Neutrophil (primary cell): ENCODE results near the gene BLVRA.
A peak's percentile ranks its signal among the peaks of the same experiment; 100 is the strongest.
"Not testable (repeated sequence)": the region's sequence is repeated elsewhere in the genome, so short reads cannot be mapped to it uniquely, and the experiment has no call there.

Source experiments
- H3K27ac ChIP-seq: fragments of 200-600 bp; sonication (generic); 2 replicates; pipeline ENCODE4 v1.5.1; 2016; ENCODE audit warnings: mild to moderate bottlenecking, moderate library complexity
- H3K27me3 ChIP-seq: fragments of 200-600 bp; sonication (generic); 2 replicates; pipeline ENCODE4 v1.6.0; 2016; ENCODE audit warnings: mild to moderate bottlenecking
- H3K36me3 ChIP-seq: fragments of 200-600 bp; sonication (generic); 2 replicates; pipeline ENCODE4 v1.5.1; 2017
- H3K4me1 ChIP-seq, 2 experiments: fragments of 200-600 bp in 1 of 2; sonication (generic) in 1 of 2; 1 replicate in 1 of 2; 2 replicates in 1 of 2; pipeline versions ENCODE4 v1.5.1 to v1.6.1; 2013 to 2016; ENCODE audit warnings: low read depth in 1 of 2, low read length in 1 of 2, mild to moderate bottlenecking in 1 of 2, moderate library complexity in 1 of 2; ENCODE audit not compliant: control insufficient read depth in 1 of 2, insufficient read depth in 1 of 2
- H3K4me3 ChIP-seq, 2 experiments: fragments of 200-600 bp in 1 of 2; sonication (generic) in 1 of 2; 1 replicate in 1 of 2; 2 replicates in 1 of 2; pipeline ENCODE4 v1.5.1; 2013 to 2016; ENCODE audit warnings: low read depth in 1 of 2, low read length in 1 of 2, mild to moderate bottlenecking in 1 of 2, moderate library complexity in 1 of 2
- H3K9me3 ChIP-seq: fragments of 200-600 bp; sonication (generic); 2 replicates; pipeline ENCODE4 v1.5.1; 2016
- CTCF ChIP-seq: fragments of 200-600 bp; sonication (generic); IDR thresholded peaks from 2 replicates; pipeline ENCODE4 v1.5.1; 2016; ENCODE audit warnings: antibody characterized with exemption

Gene BLVRA

GRCh38 chr7:43729924-43730248 lies 28.6 kb upstream of the BLVRA start:
- no peak for TF ChIP-seq CTCF
- H3K4me3 ChIP-seq, result peak overlapping the region; percentile 78 to 92
- H3K27me3 ChIP-seq, result no peaks in the 10 kb centered on the region
- peak overlapping the region; percentile 65 for H3K27ac ChIP-seq
- peaks cover 12 to 15% of the 10 kb centered on the region in 2 experiments for H3K4me1 ChIP-seq
- H3K36me3 ChIP-seq, result no peaks in the 10 kb centered on the region
- H3K9me3 ChIP-seq, result no peaks in the 10 kb centered on the region

GRCh38 chr7:43731494-43731893 lies 27.0 kb upstream of the BLVRA start:
- not testable (repeated sequence) for H3K27ac ChIP-seq, H3K36me3 ChIP-seq, H3K9me3 ChIP-seq, H3K27me3 ChIP-seq, H3K4me3 ChIP-seq
- peaks cover 18 to 22% of the 10 kb centered on the region in 2 experiments for H3K4me1 ChIP-seq

GRCh38 chr7:43734575-43735332 lies 23.7 kb upstream of the BLVRA start:
- H3K27ac ChIP-seq, H3K36me3 ChIP-seq: not testable (repeated sequence)

GRCh38 chr7:43735403-43735801 lies 23.1 kb upstream of the BLVRA start:
- Histone ChIP-seq H3K36me3 (no peaks in the 10 kb centered on the region), H3K27ac (no peak overlapping the region), H3K4me3 (no peak overlapping the region), H3K4me1 (peaks cover 7 to 9% of the 10 kb centered on the region in 2 experiments), H3K27me3 (no peaks in the 10 kb centered on the region), H3K9me3 (no peaks in the 10 kb centered on the region)
- no peak for TF ChIP-seq CTCF

More at GRCh38 chr7:43734575-43735332, 23.7 kb upstream of the BLVRA start:
- not testable (repeated sequence) for H3K4me3 ChIP-seq, H3K27me3 ChIP-seq, H3K9me3 ChIP-seq
- peaks cover 11 to 12% of the 10 kb centered on the region in 2 experiments for H3K4me1 ChIP-seq

GRCh38 chr7:43735802-43736603 lies 22.5 kb upstream of the BLVRA start:
- no peak overlapping the region for H3K27ac ChIP-seq
- H3K4me1 ChIP-seq, result peaks cover 7 to 9% of the 10 kb centered on the region in 2 experiments
- no peak for TF ChIP-seq CTCF
- no peaks in the 10 kb centered on the region for H3K9me3 ChIP-seq
- H3K4me3 ChIP-seq, result no peak overlapping the region
- H3K36me3 ChIP-seq, result no peaks in the 10 kb centered on the region
- no peaks in the 10 kb centered on the region for H3K27me3 ChIP-seq

GRCh38 chr7:43737467-43738127 lies 20.9 kb upstream of the BLVRA start:
- H3K4me1 ChIP-seq, result peaks cover 7 to 9% of the 10 kb centered on the region in 2 experiments
- no peaks in the 10 kb centered on the region for H3K36me3 ChIP-seq
- TF ChIP-seq CTCF, result no peak
- no peak overlapping the region for H3K27ac ChIP-seq
- H3K4me3 ChIP-seq, result no peak overlapping the region
- H3K9me3 ChIP-seq, result no peaks in the 10 kb centered on the region
- no peaks in the 10 kb centered on the region for H3K27me3 ChIP-seq
